NT2/D1 (cell line): Measurements from ENCODE around the gene PDE11A.

Experiments used
- DNase-seq: peaks from one replicate; pipeline ENCODE4 v3.0.0-alpha.2; 2011; ENCODE audit warnings: low read depth, low spot score
- H3K27me3 ChIP-seq: 2 replicates; pipeline ENCODE4 v1.6.0; 2011; ENCODE audit warnings: mild to moderate bottlenecking; ENCODE audit not compliant: insufficient read length, insufficient read depth
- H3K36me3 ChIP-seq: 2 replicates; pipeline ENCODE4 v1.6.1; 2011; ENCODE audit warnings: mild to moderate bottlenecking, low read length, mixed read lengths; ENCODE audit not compliant: insufficient read depth, insufficient read length
- H3K4me1 ChIP-seq: 2 replicates; pipeline ENCODE4 v1.5.1; 2011; ENCODE audit not compliant: insufficient read depth, insufficient read length
- H3K4me3 ChIP-seq: 2 replicates; pipeline ENCODE4 v1.5.1; 2011; ENCODE audit warnings: low read depth; ENCODE audit not compliant: insufficient read length
- H3K9ac ChIP-seq: 2 replicates; pipeline ENCODE4 v1.6.0; 2011; ENCODE audit warnings: low read depth; ENCODE audit not compliant: insufficient read length
- H3K9me3 ChIP-seq: 2 replicates; pipeline ENCODE4 v1.5.1; 2011; ENCODE audit warnings: mild to moderate bottlenecking, low read length; ENCODE audit not compliant: insufficient read depth
- SUZ12 ChIP-seq: IDR thresholded peaks from 2 replicates; pipeline ENCODE4 v1.6.1; 2011; ENCODE audit not compliant: insufficient read length, insufficient read depth; ENCODE audit errors: extremely low read depth
- YY1 ChIP-seq: IDR thresholded peaks from 2 replicates; pipeline ENCODE4 v1.6.1; 2011; ENCODE audit not compliant: insufficient read length, insufficient read depth
- ZNF274 ChIP-seq: IDR thresholded peaks from 2 replicates; pipeline ENCODE4 v1.6.1; 2011; ENCODE audit warnings: mild to moderate bottlenecking, low read depth, low read length

Gene PDE11A

GRCh38 chr2:177723235-177723634 is 349.3 kb downstream of the PDE11A start:
- H3K9ac ChIP-seq: no peak overlapping the region
- no peaks in the 10 kb centered on the region for H3K9me3 ChIP-seq
- DNase-seq: no peak
- TF ChIP-seq ZNF274 (no peak), SUZ12 (no peak), YY1 (no peak)
- H3K36me3 ChIP-seq: no peaks in the 10 kb centered on the region
- H3K4me1 ChIP-seq: no peaks in the 10 kb centered on the region
- H3K4me3 ChIP-seq: no peak overlapping the region
- peaks cover 30% of the 10 kb centered on the region for H3K27me3 ChIP-seq

GRCh38 chr2:177721818-177722567 is 350.6 kb downstream of the PDE11A start:
- Histone ChIP-seq H3K4me3 (no peak overlapping the region), H3K4me1 (no peaks in the 10 kb centered on the region), H3K9me3 (no peaks in the 10 kb centered on the region), H3K36me3 (no peaks in the 10 kb centered on the region), H3K9ac (no peak overlapping the region), H3K27me3 (peaks cover 18% of the 10 kb centered on the region)
- no peak for DNase-seq
- no peak for TF ChIP-seq ZNF274
- TF ChIP-seq YY1: no peak
- no peak for TF ChIP-seq SUZ12

- H3K27me3 ChIP-seq: peaks cover 9% of the 10 kb centered on the region
- no peaks in the 10 kb centered on the region for H3K9me3 ChIP-seq
- no peaks in the 10 kb centered on the region for H3K36me3 ChIP-seq
- DNase-seq: no peak
- TF ChIP-seq YY1 (no peak), SUZ12 (no peak), ZNF274 (no peak)
- no peak overlapping the region for H3K4me3 ChIP-seq
- no peaks in the 10 kb centered on the region for H3K4me1 ChIP-seq
- no peak overlapping the region for H3K9ac ChIP-seq
These were observed 351.5 kb downstream of the PDE11A start for GRCh38 chr2:177721087-177721486.

GRCh38 chr2:177717831-177718618 is 354.6 kb downstream of the PDE11A start:
- Histone ChIP-seq H3K4me3 (no peak overlapping the region), H3K9me3 (no peaks in the 10 kb centered on the region), H3K27me3 (no peaks in the 10 kb centered on the region), H3K4me1 (no peaks in the 10 kb centered on the region), H3K9ac (no peak overlapping the region), H3K36me3 (no peaks in the 10 kb centered on the region)
- no peak for TF ChIP-seq ZNF274
- TF ChIP-seq SUZ12: no peak
- TF ChIP-seq YY1: no peak
- DNase-seq: no peak

GRCh38 chr2:177716484-177716883 is 356.1 kb downstream of the PDE11A start:
- H3K9ac ChIP-seq: no peak overlapping the region
- no peaks in the 10 kb centered on the region for H3K27me3 ChIP-seq
- DNase-seq: no peak
- no peaks in the 10 kb centered on the region for H3K4me1 ChIP-seq
- H3K36me3 ChIP-seq: no peaks in the 10 kb centered on the region
- no peak for TF ChIP-seq YY1
- no peak for TF ChIP-seq ZNF274
- TF ChIP-seq SUZ12: no peak
- H3K4me3 ChIP-seq: no peak overlapping the region
- H3K9me3 ChIP-seq: no peaks in the 10 kb centered on the region

- Histone ChIP-seq H3K9ac (no peak overlapping the region), H3K4me3 (no peak overlapping the region), H3K4me1 (no peaks in the 10 kb centered on the region), H3K27me3 (no peaks in the 10 kb centered on the region), H3K36me3 (no peaks in the 10 kb centered on the region), H3K9me3 (no peaks in the 10 kb centered on the region)
- TF ChIP-seq YY1 (no peak), ZNF274 (no peak), SUZ12 (no peak)
- no peak for DNase-seq
These were observed 356.8 kb downstream of the PDE11A start for GRCh38 chr2:177715771-177716170.

GRCh38 chr2:177714704-177715103 is 357.9 kb downstream of the PDE11A start:
- TF ChIP-seq SUZ12 (no peak), ZNF274 (no peak), YY1 (no peak)
- no peaks in the 10 kb centered on the region for H3K27me3 ChIP-seq
- no peak overlapping the region for H3K9ac ChIP-seq

More at GRCh38 chr2:177714704-177715103, 357.9 kb downstream of the PDE11A start:
- H3K9me3 ChIP-seq: no peaks in the 10 kb centered on the region
- H3K4me3 ChIP-seq: no peak overlapping the region
- H3K36me3 ChIP-seq: no peaks in the 10 kb centered on the region
- no peaks in the 10 kb centered on the region for H3K4me1 ChIP-seq
- no peak for DNase-seq
